IMR-90 (cell line): ENCODE results near the gene KLHL29. TPM values are rescaled to one million over a fixed set of nuclear protein-coding genes. Genes with fewer than 3 reads are reported as not detected.

ENCODE experiments used
- ATAC-seq: fragments of 200-7000 bp; cut with Tn5 transposase; 2 replicates; pipeline ENCODE4 v1.9.1; 2020; ENCODE audit warnings: low read depth, mild to moderate bottlenecking, moderate library complexity
- BruUV-seq: library from RNA; stranded (reverse); fragments of 400-500 nt; replicated peaks from 2 replicates; lab custom pipeline; 2021; lab: Mats Ljungman, UMichigan
- CTCF ChIA-PET: fragments of 300-600 bp; formaldehyde crosslinking; extraction: SDS; loops from one replicate; lab custom pipeline; 2021; ENCODE audit warnings: antibody characterized with exemption; lab: Yijun Ruan, JAX
- POLR2A ChIA-PET: fragments of 300-600 bp; sonication (Branson Sonifier 250); formaldehyde crosslinking; loops from one replicate; lab custom pipeline; 2022; ENCODE audit warnings: antibody characterized with exemption; ENCODE audit not compliant: unreplicated experiment; lab: Charles Lee
- DNase-seq: peaks from one replicate; pipeline ENCODE4 v3.0.0; 2013
- H2AFZ ChIP-seq: replicated peaks from 2 replicates; pipeline ENCODE3; 2013; ENCODE audit warnings: low read length, mild to moderate bottlenecking; ENCODE audit not compliant: poor library complexity
- H2AK5ac ChIP-seq: 2 replicates; pipeline ENCODE4 v1.6.1; 2013; ENCODE audit warnings: low read depth, low read length, inconsistent platforms
- H2AK9ac ChIP-seq: replicated peaks from 2 replicates; pipeline ENCODE3; 2013; ENCODE audit warnings: mild to moderate bottlenecking, low read depth, low read length, moderate library complexity; ENCODE audit not compliant: poor library complexity
- H2BK120ac ChIP-seq: 2 replicates; pipeline ENCODE4 v1.6.1; 2013; ENCODE audit warnings: low read depth, low read length, inconsistent platforms
- H2BK15ac ChIP-seq: 3 replicates; pipeline ENCODE4 v1.6.1; 2013; ENCODE audit warnings: low read depth, low read length, inconsistent platforms
- H2BK20ac ChIP-seq: 2 replicates; pipeline ENCODE4 v1.6.1; 2013; ENCODE audit warnings: low read depth, mild to moderate bottlenecking, inconsistent platforms, low read length, moderate library complexity
- H2BK5ac ChIP-seq: 2 replicates; pipeline ENCODE4 v1.6.1; 2013; ENCODE audit warnings: mild to moderate bottlenecking, low read depth, low read length, inconsistent platforms; ENCODE audit not compliant: poor library complexity, severe bottlenecking
- H3K14ac ChIP-seq: replicated peaks from 2 replicates; pipeline ENCODE4 v1.6.1; 2013; ENCODE audit warnings: low read depth, low read length, inconsistent platforms
- H3K18ac ChIP-seq: 2 replicates; pipeline ENCODE4 v1.6.1; 2013; ENCODE audit warnings: low read depth, low read length, control low read depth
- H3K23ac ChIP-seq: 2 replicates; pipeline ENCODE4 v1.6.1; 2013; ENCODE audit warnings: low read depth, low read length, inconsistent platforms
- H3K27ac ChIP-seq: 2 replicates; pipeline ENCODE4 v1.5.1; 2013; ENCODE audit warnings: mild to moderate bottlenecking, control low read depth, low read length; ENCODE audit not compliant: insufficient read depth
- H3K27me3 ChIP-seq: 2 replicates; pipeline ENCODE4 v1.6.1; 2013; ENCODE audit warnings: low read length; ENCODE audit not compliant: control insufficient read depth, insufficient read depth
- H3K36me3 ChIP-seq: 2 replicates; pipeline ENCODE4 v1.6.1; 2013; ENCODE audit warnings: low read length, mixed read lengths; ENCODE audit not compliant: control insufficient read depth, insufficient read depth
- H3K4ac ChIP-seq: 2 replicates; pipeline ENCODE4 v1.6.1; 2013; ENCODE audit warnings: low read depth, low read length, inconsistent platforms
- H3K4me1 ChIP-seq: 2 replicates; pipeline ENCODE4 v1.6.1; 2013; ENCODE audit warnings: low read length, mixed read lengths; ENCODE audit not compliant: control insufficient read depth, insufficient read depth
- H3K4me2 ChIP-seq: 2 replicates; pipeline ENCODE4 v1.6.1; 2013; ENCODE audit warnings: low read depth, mild to moderate bottlenecking, control low read depth, low read length, moderate library complexity
- H3K4me3 ChIP-seq: 2 replicates; pipeline ENCODE4 v1.5.1; 2013; ENCODE audit warnings: low read depth, mild to moderate bottlenecking, control low read depth, low read length, moderate library complexity; ENCODE audit not compliant: insufficient read depth
- H3K56ac ChIP-seq: 2 replicates; pipeline ENCODE4 v1.6.1; 2013; ENCODE audit warnings: low read length, inconsistent platforms; ENCODE audit not compliant: insufficient read depth; ENCODE audit errors: extremely low read depth
- H3K79me1 ChIP-seq, 2 experiments: 2 replicates each; pipeline ENCODE4 v1.6.1; 2013; ENCODE audit warnings: low read length in 2 of 2, inconsistent platforms in 1 of 2, low read depth in 1 of 2
- H3K9ac ChIP-seq: 2 replicates; pipeline ENCODE4 v1.6.1; 2013; ENCODE audit warnings: low read depth, low read length, control low read depth
- H3K9me1 ChIP-seq: 2 replicates; pipeline ENCODE4 v1.6.1; 2013; ENCODE audit warnings: low read length, inconsistent platforms; ENCODE audit not compliant: insufficient read depth
- H3K9me3 ChIP-seq: 2 replicates; pipeline ENCODE4 v1.6.1; 2013; ENCODE audit warnings: low read length; ENCODE audit not compliant: control insufficient read depth, insufficient read depth
- H4K20me1 ChIP-seq: 2 replicates; pipeline ENCODE4 v1.6.1; 2013; ENCODE audit warnings: low read length, inconsistent platforms; ENCODE audit not compliant: insufficient read depth
- H4K5ac ChIP-seq: 2 replicates; pipeline ENCODE4 v1.6.1; 2013; ENCODE audit warnings: mild to moderate bottlenecking, low read depth, low read length, control low read depth
- H4K8ac ChIP-seq, 2 experiments: 2 replicates each; pipeline ENCODE4 v1.6.1; 2013; ENCODE audit warnings: low read depth in 2 of 2, low read length in 2 of 2, control low read depth in 1 of 2, inconsistent platforms in 1 of 2
- H4K91ac ChIP-seq: 2 replicates; pipeline ENCODE4 v1.6.1; 2013; ENCODE audit warnings: low read depth, low read length, inconsistent platforms; ENCODE audit not compliant: insufficient read depth
- BHLHE40 ChIP-seq: fragments of 150-350 bp; IDR thresholded peaks from 2 replicates; pipeline ENCODE4 v1.6.1; 2016; ENCODE audit warnings: mild to moderate bottlenecking, low read depth, low read length
- CEBPB ChIP-seq: IDR thresholded peaks from 2 replicates; pipeline ENCODE4 v1.6.1; 2012; ENCODE audit warnings: low read depth, low read length, improper control_type of control experiment
- CHD1 ChIP-seq: IDR thresholded peaks from 2 replicates; pipeline ENCODE4 v1.6.1; 2012; ENCODE audit warnings: low read depth, low read length, improper control_type of control experiment
- FOS ChIP-seq: fragments of 150-350 bp; IDR thresholded peaks from 2 replicates; pipeline ENCODE4 v1.6.1; 2016; ENCODE audit warnings: low read depth, low read length
- MAZ ChIP-seq: IDR thresholded peaks from 2 replicates; pipeline ENCODE4 v1.6.1; 2012; ENCODE audit warnings: low read depth, mild to moderate bottlenecking, low read length, improper control_type of control experiment, moderate library complexity, borderline replicate concordance
- POLR2A ChIP-seq: IDR thresholded peaks from 2 replicates; pipeline ENCODE4 v1.6.1; 2012; ENCODE audit warnings: mild to moderate bottlenecking, low read depth, low read length
- RAD21 ChIP-seq: IDR thresholded peaks from 2 replicates; pipeline ENCODE4 v1.6.1; 2012; ENCODE audit warnings: low read length, improper control_type of control experiment
- RCOR1 ChIP-seq: IDR thresholded peaks from 2 replicates; pipeline ENCODE4 v1.6.1; 2012; ENCODE audit warnings: mild to moderate bottlenecking, low read length, improper control_type of control experiment; ENCODE audit not compliant: insufficient replicate concordance
- SMC3 ChIP-seq: fragments of 150-350 bp; IDR thresholded peaks from 2 replicates; pipeline ENCODE4 v1.6.1; 2016; ENCODE audit warnings: low read depth, mild to moderate bottlenecking, antibody characterized with exemption, low read length, moderate library complexity
- USF2 ChIP-seq: fragments of 150-350 bp; IDR thresholded peaks from 2 replicates; pipeline ENCODE4 v1.6.1; 2017; ENCODE audit warnings: mild to moderate bottlenecking, antibody characterized with exemption, low read length, low read depth
- WGBS, 2 experiments: methylation state at CpG; one replicate each; pipeline versions ENCODE4 v1.1.5 to v1.1.7; 2013; ENCODE audit warnings: missing lambda C conversion rate in 2 of 2; ENCODE audit not compliant: insufficient read length in 1 of 2; ENCODE audit errors: extremely low coverage in 2 of 2; 5-methylcytosine and 5-hydroxymethylcytosine counted together
- dilution Hi-C: fragments of 300-500 bp; cut with HindIII; formaldehyde crosslinking; loops from one replicate; pipeline ENCODE4 v1.14.3; 2018; ENCODE audit warnings: low sequenced_read_pairs; ENCODE audit not compliant: unreplicated experiment
- in situ Hi-C: fragments of 300-500 bp; cut with MboI; formaldehyde crosslinking; loops from 3 replicates; pipeline ENCODE4 v1.14.3; 2019; ENCODE audit warnings: low sequenced_read_pairs, inconsistent platforms, mixed read lengths
- intact Hi-C: fragments of 100-400 bp; cut with micrococcal nuclease; formaldehyde crosslinking; loops from 2 replicates; pipeline ENCODE4 v1.10.0; 2022
- polyA plus RNA-seq, 3 experiments: library from polyadenylated mRNA; depleted of rRNA; stranded (reverse); fragments of >200 nt; gene quantifications; 2 replicates each; pipeline ENCODE4 v1.2.3, GENCODE V29; 2012; ENCODE audit warnings: low replicate concordance in 1 of 3
- total RNA-seq: library from RNA; depleted of rRNA; stranded (reverse); fragments of >200 nt; gene quantifications from 2 replicates; pipeline ENCODE4 v1.2.3, GENCODE V29; 2012

Gene KLHL29
- total and polyA plus RNA-seq, 2 of the 4 experiments (the other 2 are of a cell fraction) = 2.0 to 8.0 TPM

DNA sequence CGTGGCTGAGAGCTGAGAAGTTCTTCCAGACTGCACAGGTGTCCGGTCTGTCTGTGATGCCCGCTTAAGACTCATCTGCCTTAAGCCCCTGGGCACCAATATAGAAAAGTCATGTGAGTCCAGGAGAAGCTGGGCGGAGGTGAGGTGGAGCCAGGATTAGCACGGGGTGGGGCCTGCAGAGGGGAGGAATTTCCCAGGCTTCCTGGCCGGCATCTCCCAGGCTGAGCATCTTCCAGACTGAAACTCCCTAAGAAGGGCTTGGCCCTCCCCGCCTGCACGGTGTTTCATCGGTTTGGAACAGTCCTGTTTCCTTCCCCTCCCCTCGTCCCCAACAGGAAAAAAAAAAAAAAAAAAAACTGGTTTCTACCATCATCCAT lies 271.6 kb downstream of the KLHL29 start:
- Histone ChIP-seq H2AFZ (no peak overlapping the region), H3K9me3 (no peaks in the 10 kb centered on the region), H4K5ac (no peak overlapping the region), H3K27ac (no peak overlapping the region), H3K27me3 (no peaks in the 10 kb centered on the region), H3K4me1 (no peaks in the 10 kb centered on the region; the same call in 1 of the 2 replicates), H3K9ac (no peak overlapping the region), H3K9me1 (peaks cover 4% of the 10 kb centered on the region), H4K91ac (no peak overlapping the region), H4K20me1 (0 out of 2 replicates have a peak, but pooled peaks cover 3% of the 10 kb centered on the region), H3K23ac (no peak overlapping the region), H2BK20ac (no peak overlapping the region), H3K4me2 (no peak overlapping the region), H3K36me3 (peaks cover 5% of the 10 kb centered on the region; the same call in 1 of the 2 replicates), H3K56ac (no peak overlapping the region), H2BK5ac (no peak overlapping the region), H3K4me3 (no peak overlapping the region), H2BK15ac (no peak overlapping the region), H3K14ac (no peak overlapping the region), H3K4ac (no peak overlapping the region), H2AK5ac (no peak overlapping the region), H3K79me1 (no peaks in the 10 kb centered on the region), H4K8ac (no peak overlapping the region), H2AK9ac (no peak overlapping the region), H2BK120ac (no peak overlapping the region), H3K18ac (no peak overlapping the region)
- intact Hi-C loops = no loop called here
- DNase-seq (no peak), ATAC-seq (peak; percentile 62)
- WGBS, 2 experiments = 61% methylated on average over 3 of the region's 10 CpGs; no CpG with 5 or more reads in 1 of the 2 experiments
- ChIA-PET POLR2A (no interaction called here), CTCF (interaction anchor here (0.6 kb wide), 1 partner anchor 13 kb away, joined by 3 read pairs; no protein-coding TSS in a partner anchor)
- dilution Hi-C loops = no loop called here
- in situ Hi-C loops = no loop called here
- BruUV-seq = no TSS peak
- no peak for TF ChIP-seq RCOR1
- TF ChIP-seq CEBPB = no peak
- TF ChIP-seq MAZ = no peak
- TF ChIP-seq SMC3 = no peak
- no peak for TF ChIP-seq USF2
- TF ChIP-seq BHLHE40 = no peak
- no peak for TF ChIP-seq FOS
- TF ChIP-seq POLR2A = no peak
- no peak for TF ChIP-seq CHD1
- no peak for TF ChIP-seq RAD21
